B cell (primary cell): Measurements from ENCODE around the gene AGO3. TPM values are rescaled to one million over a fixed set of nuclear protein-coding genes. Genes with fewer than 3 reads are reported as not detected.

Source experiments
- ATAC-seq: fragments of 200-7000 bp; cut with Tn5 transposase; one replicate; pipeline ENCODE4 v1.10.0; 2021; ENCODE audit warnings: low read depth, mild to moderate bottlenecking, moderate number of reproducible peaks, moderate library complexity
- CTCF ChIA-PET: fragments of 350-600 bp; sonication (Branson Sonifier 250); formaldehyde crosslinking; loops from one replicate; lab custom pipeline; 2021; ENCODE audit warnings: antibody characterized with exemption, inconsistent platforms; lab: Charles Lee
- POLR2A ChIA-PET: fragments of 350-600 bp; sonication (Branson Sonifier 250); formaldehyde crosslinking; loops from one replicate; lab custom pipeline; 2021; ENCODE audit warnings: antibody characterized with exemption; lab: Charles Lee
- DNase-seq: peaks from one replicate; pipeline ENCODE4 v3.0.0; 2013
- H2AFZ ChIP-seq: 2 replicates; pipeline ENCODE4 v1.6.1; 2012; ENCODE audit warnings: mild to moderate bottlenecking, low read depth, low read length; ENCODE audit not compliant: insufficient read depth, poor library complexity, severe bottlenecking
- H3K27ac ChIP-seq, 2 donors: 1 replicate in 1 of 2; 2 replicates in 1 of 2; pipeline ENCODE4 v1.5.1; 2012 to 2013; ENCODE audit warnings: low read length in 2 of 2, mild to moderate bottlenecking in 2 of 2, moderate library complexity in 1 of 2
- H3K27me3 ChIP-seq, 4 experiments: fragments of 200-600 bp in 1 of 4; sonication (generic) in 1 of 4; replicated peaks in 1 of 4; 1 replicate in 2 of 4; 2 replicates in 2 of 4; pipeline versions ENCODE4 v1.6.1 to v1.7.0; 2013 to 2016; ENCODE audit warnings: low read length in 3 of 4, mild to moderate bottlenecking in 2 of 4, mixed read lengths in 1 of 4, moderate library complexity in 1 of 4; ENCODE audit not compliant: insufficient read depth in 4 of 4, control insufficient read depth in 3 of 4; ENCODE audit errors: control extremely low read depth in 1 of 4
- H3K36me3 ChIP-seq, 2 experiments: replicated peaks in 1 of 2; 1 replicate in 1 of 2; 2 replicates in 1 of 2; pipeline versions ENCODE4 v1.6.1 to v1.7.1; 2013; ENCODE audit warnings: low read length in 1 of 2; ENCODE audit not compliant: insufficient read depth in 2 of 2, control insufficient read depth in 1 of 2; ENCODE audit errors: control extremely low read depth in 1 of 2, extremely low read depth in 1 of 2
- H3K4me1 ChIP-seq, 2 donors: fragments of 200-600 bp in 1 of 2; sonication (generic) in 1 of 2; 1 replicate in 1 of 2; 2 replicates in 1 of 2; pipeline versions ENCODE4 v1.5.1 to v1.6.1; 2013 to 2017; ENCODE audit warnings: low read length in 2 of 2; ENCODE audit not compliant: control insufficient read depth in 2 of 2, insufficient read depth in 2 of 2
- H3K4me2 ChIP-seq: replicated peaks from 2 replicates; pipeline ENCODE3; 2012; ENCODE audit warnings: mild to moderate bottlenecking, low read depth, low read length; ENCODE audit not compliant: poor library complexity, severe bottlenecking
- H3K4me3 ChIP-seq, 5 experiments: fragments of 200-600 bp in 1 of 5; sonication (generic) in 1 of 5; 1 replicate in 3 of 5; 2 replicates in 2 of 5; pipeline versions ENCODE4 v1.5.1 to v1.7.0; 2011 to 2016; ENCODE audit warnings: low read length in 4 of 5, mild to moderate bottlenecking in 4 of 5, low read depth in 2 of 5, control low read depth in 1 of 5, moderate library complexity in 1 of 5; ENCODE audit not compliant: insufficient read depth in 1 of 5; ENCODE audit errors: control extremely low read depth in 1 of 5, extremely low read depth in 1 of 5
- H3K79me2 ChIP-seq: fragments of 200-600 bp; sonication (generic); one replicate; pipeline ENCODE4 v1.6.0; 2016; ENCODE audit warnings: low read length; ENCODE audit not compliant: control insufficient read depth, insufficient read depth
- H3K9ac ChIP-seq: fragments of 200-600 bp; sonication (generic); 2 replicates; pipeline ENCODE4 v1.6.1; 2017; ENCODE audit warnings: mild to moderate bottlenecking, low read length, moderate library complexity
- H3K9me3 ChIP-seq, 3 donors: one replicate each; pipeline versions ENCODE4 v1.6.1 to v1.7.1; 2013; ENCODE audit warnings: low read length in 2 of 3; ENCODE audit not compliant: control insufficient read depth in 2 of 3, insufficient read depth in 1 of 3; ENCODE audit errors: control extremely low read depth in 1 of 3
- H4K20me1 ChIP-seq: 2 replicates; pipeline ENCODE4 v1.6.0; 2012; ENCODE audit warnings: mild to moderate bottlenecking, low read length; ENCODE audit not compliant: insufficient read depth, control insufficient read depth, poor library complexity, severe bottlenecking
- H3K27ac Mint-ChIP-seq: one replicate; pipeline ENCODE4 v1.8.0; 2021; ENCODE audit warnings: mixed read lengths
- H3K27me3 Mint-ChIP-seq: one replicate; pipeline ENCODE4 v1.8.0; 2021; ENCODE audit warnings: mixed read lengths
- H3K4me1 Mint-ChIP-seq: one replicate; pipeline ENCODE4 v1.8.0; 2021; ENCODE audit warnings: mixed read lengths
- H3K4me3 Mint-ChIP-seq: one replicate; pipeline ENCODE4 v1.8.0; 2021; ENCODE audit warnings: mixed read lengths
- H3K9me3 Mint-ChIP-seq: one replicate; pipeline ENCODE4 v1.8.0; 2022; ENCODE audit warnings: mixed read lengths; ENCODE audit not compliant: insufficient read depth
- CTCF ChIP-seq: fragments of 200-600 bp; IDR thresholded peaks from one replicate; pipeline ENCODE4 v1.8.0; 2022; ENCODE audit warnings: antibody characterized with exemption, mild to moderate bottlenecking
- EZH2 ChIP-seq: IDR thresholded peaks from 2 replicates; pipeline ENCODE4 v1.6.1; 2012; ENCODE audit warnings: borderline replicate concordance, low read depth, mild to moderate bottlenecking, moderate library complexity, low read length; ENCODE audit not compliant: insufficient read depth, poor library complexity, severe bottlenecking
- WGBS: methylation state at CpG from one replicate; pipeline ENCODE4 v1.1.5; 2013; ENCODE audit warnings: missing lambda C conversion rate; ENCODE audit not compliant: insufficient coverage; 5-methylcytosine and 5-hydroxymethylcytosine counted together
- intact Hi-C: fragments of 100-400 bp; cut with micrococcal nuclease; formaldehyde crosslinking; loops from one replicate; pipeline ENCODE4 v1.10.0; 2022
- polyA plus RNA-seq: library from polyadenylated mRNA; depleted of rRNA; stranded (reverse); fragments of >200 nt; gene quantifications from 2 replicates; pipeline ENCODE4 v1.2.3, GENCODE V29; 2012
- total RNA-seq, 2 donors: library from RNA; stranded (reverse); fragments of 120-200 nt in 1 of 2; gene quantifications; 1 replicate in 1 of 2; 2 replicates in 1 of 2; pipeline versions ENCODE4 v1.2.3 to v1.2.4, GENCODE V29; 2013 to 2022

Gene AGO3
- total and polyA plus RNA-seq, 2 donors (not counting 1 experiment from before 2014, with no cell fraction given), result 5.1 to 44.9 TPM

- H3K27ac ChIP-seq, result no peak overlapping the region
- H3K4me1 ChIP-seq, result peaks cover 0 to 7% of the 10 kb centered on the region in 2 donors
- ChIA-PET POLR2A (no interaction called here), CTCF (interaction anchor here (0.8 to 7.4 kb wide), 7 partner anchors 35 to 325 kb away, joined by 3 to 56 read pairs (median 4); partner anchors contain the start of gene TRAPPC3)
- WGBS, result 69% methylated on average over 10 of the region's 16 CpGs
- no peaks in the 10 kb centered on the region for H3K27me3 ChIP-seq
- intact Hi-C loops, result loop anchor here (5.0 kb wide), 1 partner anchor 1336 kb away; no protein-coding TSS in a partner anchor
- ATAC-seq, result no peak
- Mint-ChIP-seq H3K9me3 (no peaks in the 10 kb centered on the region), H3K27me3 (no peaks in the 10 kb centered on the region), H3K27ac (no peak overlapping the region), H3K4me3 (no peak overlapping the region), H3K4me1 (peaks cover 5% of the 10 kb centered on the region)
- H4K20me1 ChIP-seq, result no peaks in the 10 kb centered on the region
- H2AFZ ChIP-seq, result no peak overlapping the region
- no peak for TF ChIP-seq EZH2
- TF ChIP-seq CTCF, result no peak
- H3K4me2 ChIP-seq, result no peak overlapping the region
- no peak overlapping the region for H3K4me3 ChIP-seq
- no peak overlapping the region for H3K9ac ChIP-seq
- DNase-seq, result no peak
- H3K36me3 ChIP-seq, result peaks cover 0 to 45% of the 10 kb centered on the region in 2 experiments
- H3K9me3 ChIP-seq, result no peaks in the 10 kb centered on the region
- peaks cover 9% of the 10 kb centered on the region for H3K79me2 ChIP-seq
Measured at GRCh38 chr1:36096500-36097432, 165.9 kb downstream of the AGO3 start.
